Measurements from ENCODE around the gene RPL22. TPM values are rescaled to one million over a fixed set of nuclear protein-coding genes. Genes with fewer than 3 reads are reported as not detected.

RPL22 gene
- total and polyA plus RNA-seq, 2 of the 13 experiments (the other 11 are each of a cell fraction or from before 2014, with no cell fraction given), result 214 to 545 TPM

DNA sequence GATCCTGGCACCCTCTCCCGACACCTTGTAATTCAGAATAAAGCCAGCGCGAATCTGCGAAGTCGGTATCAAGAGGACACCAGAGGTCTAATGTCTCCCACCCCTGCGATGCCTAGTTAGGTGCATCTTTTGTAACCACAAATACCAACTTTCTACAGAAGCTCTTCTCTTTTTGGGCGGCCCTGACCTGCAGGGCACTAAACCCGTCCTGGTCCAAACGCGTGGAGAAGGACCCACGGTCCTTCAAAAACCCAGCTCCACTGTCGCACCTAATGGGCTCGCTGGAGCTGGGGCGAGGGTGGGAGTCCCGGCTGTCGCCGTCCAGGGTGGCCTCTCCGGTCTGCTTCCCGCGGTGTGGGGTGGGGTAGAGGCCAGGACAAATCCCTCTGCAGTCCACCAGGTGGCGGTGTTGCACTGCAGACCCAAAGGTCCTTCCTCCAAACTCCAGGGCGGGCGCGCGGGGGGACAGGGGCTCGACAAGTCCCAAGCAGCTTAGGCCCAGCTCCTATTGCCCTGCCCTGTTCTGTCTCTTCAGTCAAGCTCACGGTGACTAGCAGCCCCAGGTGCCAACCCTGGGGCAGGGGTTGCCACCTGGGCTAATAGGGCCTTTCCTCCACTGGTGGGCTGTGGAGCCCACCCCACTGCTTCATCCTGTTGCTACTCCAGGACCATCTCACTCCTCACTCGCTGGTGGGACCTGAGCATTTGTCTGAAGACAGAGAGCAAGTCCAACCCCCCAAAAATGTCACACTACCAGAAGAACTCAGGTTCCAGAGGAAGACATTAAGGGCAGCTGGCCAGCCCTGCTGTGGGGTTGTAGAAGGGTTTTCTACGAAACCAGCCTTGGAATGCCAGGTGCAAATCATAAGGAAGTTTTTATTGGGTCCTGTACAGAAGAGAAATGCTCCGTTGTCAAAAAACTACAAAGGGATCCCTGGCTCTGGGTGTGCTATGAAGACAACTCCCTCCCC is 47.4 kb upstream of the RPL22 start (continued):
- TF ChIP-seq, protein P1, sequence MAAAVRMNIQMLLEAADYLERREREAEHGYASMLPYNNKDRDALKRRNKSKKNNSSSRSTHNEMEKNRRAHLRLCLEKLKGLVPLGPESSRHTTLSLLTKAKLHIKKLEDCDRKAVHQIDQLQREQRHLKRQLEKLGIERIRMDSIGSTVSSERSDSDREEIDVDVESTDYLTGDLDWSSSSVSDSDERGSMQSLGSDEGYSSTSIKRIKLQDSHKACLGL (CRISPR knock-in tag; IDR thresholded peaks at IDR 0.05), result no peak
- TF ChIP-seq U2AF2 (IDR thresholded peaks at IDR 0.05; ENCODE audit: low read depth, low read length), result no peak
- TF ChIP-seq KDM4B (CRISPR knock-in tag; IDR thresholded peaks at IDR 0.05), result 0 out of 2 replicates have a peak, but pooled peaks have one; percentile 25
- TF ChIP-seq, protein P2, sequence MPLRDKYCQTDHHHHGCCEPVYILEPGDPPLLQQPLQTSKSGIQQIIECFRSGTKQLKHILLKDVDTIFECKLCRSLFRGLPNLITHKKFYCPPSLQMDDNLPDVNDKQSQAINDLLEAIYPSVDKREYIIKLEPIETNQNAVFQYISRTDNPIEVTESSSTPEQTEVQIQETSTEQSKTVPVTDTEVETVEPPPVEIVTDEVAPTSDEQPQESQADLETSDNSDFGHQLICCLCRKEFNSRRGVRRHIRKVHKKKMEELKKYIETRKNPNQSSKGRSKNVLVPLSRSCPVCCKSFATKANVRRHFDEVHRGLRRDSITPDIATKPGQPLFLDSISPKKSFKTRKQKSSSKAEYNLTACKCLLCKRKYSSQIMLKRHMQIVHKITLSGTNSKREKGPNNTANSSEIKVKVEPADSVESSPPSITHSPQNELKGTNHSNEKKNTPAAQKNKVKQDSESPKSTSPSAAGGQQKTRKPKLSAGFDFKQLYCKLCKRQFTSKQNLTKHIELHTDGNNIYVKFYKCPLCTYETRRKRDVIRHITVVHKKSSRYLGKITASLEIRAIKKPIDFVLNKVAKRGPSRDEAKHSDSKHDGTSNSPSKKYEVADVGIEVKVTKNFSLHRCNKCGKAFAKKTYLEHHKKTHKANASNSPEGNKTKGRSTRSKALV (CRISPR knock-in tag; IDR thresholded peaks at IDR 0.05), result peak; percentile 72
- TF ChIP-seq, protein P3, sequence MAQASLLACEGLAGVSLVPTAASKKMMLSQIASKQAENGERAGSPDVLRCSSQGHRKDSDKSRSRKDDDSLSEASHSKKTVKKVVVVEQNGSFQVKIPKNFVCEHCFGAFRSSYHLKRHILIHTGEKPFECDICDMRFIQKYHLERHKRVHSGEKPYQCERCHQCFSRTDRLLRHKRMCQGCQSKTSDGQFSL (CRISPR knock-in tag; IDR thresholded peaks at IDR 0.05), result 0 out of 2 replicates have a peak, but pooled peaks have one; percentile 28
- no peak for TF ChIP-seq ASH2L (IDR thresholded peaks at IDR 0.05; ENCODE audit: insufficient read length, low read depth, low read length)
- peak; percentile 56; the same call in 1 of the 2 replicates for TF ChIP-seq MAZ (IDR thresholded peaks at IDR 0.05; ENCODE audit: borderline replicate concordance, low read depth, low read length)
- 0 out of 2 replicates have a peak, but pooled peaks have one; percentile 43 for TF ChIP-seq MAZ (CRISPR knock-in tag; IDR thresholded peaks at IDR 0.05; ENCODE audit: low read depth)
- TF ChIP-seq HNRNPH1 (optimal IDR thresholded peaks at IDR 0.05; ENCODE audit: low read depth, low read length), result no peak
- 0 out of 2 replicates have a peak, but pooled peaks have one; percentile 58 for TF ChIP-seq TSC22D2 (CRISPR knock-in tag; IDR thresholded peaks at IDR 0.05; ENCODE audit: borderline replicate concordance)
- no peak for TF ChIP-seq ZNF616 (CRISPR knock-in tag; IDR thresholded peaks at IDR 0.05; ENCODE audit: low read depth)
- no peak for TF ChIP-seq NCOA5 (CRISPR knock-in tag; IDR thresholded peaks at IDR 0.05)
- TF ChIP-seq IRF2 (CRISPR knock-in tag; IDR thresholded peaks at IDR 0.05), result no peak
- TF ChIP-seq SMC3 (IDR thresholded peaks at IDR 0.05; ENCODE audit: low read length), result peak; percentile 74
- TF ChIP-seq, protein P4, sequence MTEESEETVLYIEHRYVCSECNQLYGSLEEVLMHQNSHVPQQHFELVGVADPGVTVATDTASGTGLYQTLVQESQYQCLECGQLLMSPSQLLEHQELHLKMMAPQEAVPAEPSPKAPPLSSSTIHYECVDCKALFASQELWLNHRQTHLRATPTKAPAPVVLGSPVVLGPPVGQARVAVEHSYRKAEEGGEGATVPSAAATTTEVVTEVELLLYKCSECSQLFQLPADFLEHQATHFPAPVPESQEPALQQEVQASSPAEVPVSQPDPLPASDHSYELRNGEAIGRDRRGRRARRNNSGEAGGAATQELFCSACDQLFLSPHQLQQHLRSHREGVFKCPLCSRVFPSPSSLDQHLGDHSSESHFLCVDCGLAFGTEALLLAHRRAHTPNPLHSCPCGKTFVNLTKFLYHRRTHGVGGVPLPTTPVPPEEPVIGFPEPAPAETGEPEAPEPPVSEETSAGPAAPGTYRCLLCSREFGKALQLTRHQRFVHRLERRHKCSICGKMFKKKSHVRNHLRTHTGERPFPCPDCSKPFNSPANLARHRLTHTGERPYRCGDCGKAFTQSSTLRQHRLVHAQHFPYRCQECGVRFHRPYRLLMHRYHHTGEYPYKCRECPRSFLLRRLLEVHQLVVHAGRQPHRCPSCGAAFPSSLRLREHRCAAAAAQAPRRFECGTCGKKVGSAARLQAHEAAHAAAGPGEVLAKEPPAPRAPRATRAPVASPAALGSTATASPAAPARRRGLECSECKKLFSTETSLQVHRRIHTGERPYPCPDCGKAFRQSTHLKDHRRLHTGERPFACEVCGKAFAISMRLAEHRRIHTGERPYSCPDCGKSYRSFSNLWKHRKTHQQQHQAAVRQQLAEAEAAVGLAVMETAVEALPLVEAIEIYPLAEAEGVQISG (CRISPR knock-in tag; IDR thresholded peaks at IDR 0.05), result 0 out of 2 replicates have a peak, but pooled peaks have one; percentile 34
- 0 out of 2 replicates have a peak, but pooled peaks have one; percentile 39 for TF ChIP-seq RXRA (CRISPR knock-in tag; IDR thresholded peaks at IDR 0.05)
- TF ChIP-seq EZH2 (conservative IDR thresholded peaks at IDR 0.05; ENCODE audit: low read depth, low read length), result peak; percentile 82
- TF ChIP-seq, protein P5, sequence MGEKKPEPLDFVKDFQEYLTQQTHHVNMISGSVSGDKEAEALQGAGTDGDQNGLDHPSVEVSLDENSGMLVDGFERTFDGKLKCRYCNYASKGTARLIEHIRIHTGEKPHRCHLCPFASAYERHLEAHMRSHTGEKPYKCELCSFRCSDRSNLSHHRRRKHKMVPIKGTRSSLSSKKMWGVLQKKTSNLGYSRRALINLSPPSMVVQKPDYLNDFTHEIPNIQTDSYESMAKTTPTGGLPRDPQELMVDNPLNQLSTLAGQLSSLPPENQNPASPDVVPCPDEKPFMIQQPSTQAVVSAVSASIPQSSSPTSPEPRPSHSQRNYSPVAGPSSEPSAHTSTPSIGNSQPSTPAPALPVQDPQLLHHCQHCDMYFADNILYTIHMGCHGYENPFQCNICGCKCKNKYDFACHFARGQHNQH (CRISPR knock-in tag; IDR thresholded peaks at IDR 0.05), result no peak
- TF ChIP-seq ZNF264 (CRISPR knock-in tag; IDR thresholded peaks at IDR 0.05), result no peak
- TF ChIP-seq ZBTB3 (CRISPR knock-in tag; IDR thresholded peaks at IDR 0.05; ENCODE audit: borderline replicate concordance, low read depth), result no peak
